HG03175 (cell line): ENCODE results near the gene OR56A1.

ENCODE experiments used
- ATAC-seq: cut with Tn5 transposase; IDR thresholded peaks from one replicate; pipeline ENCODE4 v1.9.1; 2021; ENCODE audit warnings: mild to moderate bottlenecking, moderate library complexity; ENCODE audit not compliant: unreplicated experiment

Gene OR56A1

GRCh38 chr11:5992150-5992549 lies 38.4 kb downstream of the OR56A1 start:
- ATAC-seq = no peak

GRCh38 chr11:5989203-5989602 lies 41.4 kb downstream of the OR56A1 start:
- no peak for ATAC-seq

- ATAC-seq = no peak
These were observed 43.7 kb downstream of the OR56A1 start, which contains the start of gene OR52L1 for GRCh38 chr11:5986885-5987284. TSS of gene OR52L1 (minus strand) at chr11:5986985. CDS start at chr11:5986930, 55 bp downstream.

GRCh38 chr11:5983443-5983842 lies 47.1 kb downstream of the OR56A1 start:
- no peak for ATAC-seq

DNA sequence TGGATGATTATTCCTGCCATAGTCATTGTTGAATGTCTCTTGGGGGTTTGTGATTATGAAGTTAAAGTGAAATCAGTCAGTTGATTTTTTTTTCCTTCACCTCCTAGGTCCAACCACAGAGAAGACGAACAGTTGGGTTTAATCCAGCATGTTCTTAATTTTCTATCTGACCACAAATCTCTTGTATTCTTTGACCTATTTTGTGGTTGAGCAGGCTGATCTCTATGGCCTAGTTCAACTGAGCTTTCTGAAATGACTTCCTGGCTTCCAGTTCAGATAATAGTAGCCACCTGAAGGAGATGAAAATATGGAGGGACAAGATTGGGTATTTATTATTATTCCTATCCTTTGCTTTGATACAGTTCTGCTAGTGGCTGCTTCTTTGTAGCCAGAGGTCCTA lies 57.0 kb downstream of the OR56A1 start:
- ATAC-seq = no peak
